H1 (cell line): Measurements from ENCODE around the gene ZFAND3. TPM values are rescaled to one million over a fixed set of nuclear protein-coding genes. Genes with fewer than 3 reads are reported as not detected.

Experiments used
- CTCF ChIA-PET: fragments of 300-600 bp; sonication (Branson Sonifier 250); formaldehyde crosslinking; loops from one replicate; lab custom pipeline; 2021; ENCODE audit not compliant: partially characterized antibody; lab: Charles Lee
- POLR2A ChIA-PET: fragments of 300-600 bp; sonication (Branson Sonifier 250); formaldehyde crosslinking; loops from one replicate; lab custom pipeline; 2021; ENCODE audit warnings: inconsistent platforms; ENCODE audit not compliant: partially characterized antibody; lab: Charles Lee
- DNase-seq, 2 experiments: peaks; one replicate each; pipeline versions ENCODE4 v3.0.0 to v3.0.0-alpha.2; 2010 to 2022; ENCODE audit warnings: low spot score in 2 of 2, low read depth in 1 of 2, mixed read lengths in 1 of 2
- FAIRE-seq: peaks from 2 replicates; lab custom pipeline; 2011; peaks lifted over from hg19 to GRCh38; lab: Jason Lieb, UNC
- H2AFZ ChIP-seq: 2 replicates; pipeline ENCODE4 v1.8.1; 2012; ENCODE audit warnings: low read length, inconsistent platforms
- H2AK5ac ChIP-seq: 2 replicates; pipeline ENCODE4 v1.6.1; 2013; ENCODE audit warnings: low read depth, low read length
- H2BK120ac ChIP-seq: replicated peaks from 2 replicates; pipeline ENCODE3; 2013; ENCODE audit warnings: low read depth, low read length, inconsistent platforms
- H2BK12ac ChIP-seq: 2 replicates; pipeline ENCODE4 v1.6.1; 2013; ENCODE audit warnings: low read depth, low read length
- H2BK15ac ChIP-seq: 2 replicates; pipeline ENCODE4 v1.6.1; 2013; ENCODE audit warnings: low read length
- H2BK20ac ChIP-seq: 2 replicates; pipeline ENCODE4 v1.6.1; 2013; ENCODE audit warnings: low read length
- H2BK5ac ChIP-seq: 2 replicates; pipeline ENCODE4 v1.6.1; 2013; ENCODE audit warnings: low read depth, low read length
- H3K14ac ChIP-seq: 2 replicates; pipeline ENCODE4 v1.6.1; 2013; ENCODE audit warnings: inconsistent platforms; ENCODE audit not compliant: insufficient read length
- H3K18ac ChIP-seq: 2 replicates; pipeline ENCODE4 v1.6.1; 2013; ENCODE audit warnings: low read length; ENCODE audit errors: extremely low read depth
- H3K23ac ChIP-seq: 2 replicates; pipeline ENCODE4 v1.6.1; 2013; ENCODE audit warnings: inconsistent platforms; ENCODE audit not compliant: insufficient read length
- H3K23me2 ChIP-seq: 2 replicates; pipeline ENCODE4 v1.6.1; 2013; ENCODE audit warnings: low read depth, low read length
- H3K27ac ChIP-seq: 2 replicates; pipeline ENCODE4 v1.6.1; 2011; ENCODE audit warnings: low read depth, low read length, inconsistent platforms
- H3K27me3 ChIP-seq, 4 experiments: replicated peaks in 1 of 4; 1 replicate in 1 of 4; 2 replicates in 3 of 4; pipeline versions ENCODE4 v1.6.1 to v1.8.1; 2011 to 2013; ENCODE audit warnings: low read length in 3 of 4, mild to moderate bottlenecking in 3 of 4, inconsistent platforms in 2 of 4, mixed read lengths in 2 of 4, moderate library complexity in 1 of 4; ENCODE audit not compliant: control insufficient read depth in 3 of 4, insufficient read depth in 3 of 4; ENCODE audit errors: extremely low read depth in 1 of 4
- H3K36me3 ChIP-seq, 4 experiments: 2 replicates each; pipeline versions ENCODE4 v1.6.1 to v1.8.1; 2011 to 2013; ENCODE audit warnings: mild to moderate bottlenecking in 4 of 4, low read length in 3 of 4, moderate library complexity in 2 of 4, control low read depth in 1 of 4, inconsistent platforms in 1 of 4; ENCODE audit not compliant: insufficient read depth in 4 of 4, control insufficient read depth in 2 of 4
- H3K4ac ChIP-seq: replicated peaks from 2 replicates; pipeline ENCODE3; 2013; ENCODE audit warnings: low read length, low read depth, mixed read lengths, inconsistent platforms; ENCODE audit not compliant: insufficient read length
- H3K4me1 ChIP-seq, 4 experiments: replicated peaks in 1 of 4; 1 replicate in 1 of 4; 2 replicates in 3 of 4; pipeline versions ENCODE4 v1.6.1 to v1.8.1; 2011 to 2013; ENCODE audit warnings: low read length in 3 of 4, inconsistent platforms in 2 of 4, mixed read lengths in 1 of 4; ENCODE audit not compliant: insufficient read depth in 4 of 4, control insufficient read depth in 3 of 4
- H3K4me2 ChIP-seq, 2 experiments: 2 replicates each; pipeline versions ENCODE4 v1.6.1 to v1.8.1; 2011 to 2013; ENCODE audit warnings: low read depth in 2 of 2, low read length in 2 of 2, control low read depth in 1 of 2, inconsistent platforms in 1 of 2, mild to moderate bottlenecking in 1 of 2; ENCODE audit not compliant: insufficient read depth in 1 of 2
- H3K4me3 ChIP-seq, 4 experiments: fragments of 200-600, 300-600 bp in 1 of 4; sonication (generic), shearing (Covaris generic), sonication (Bioruptor Twin) in 1 of 4; 2 replicates each; pipeline versions ENCODE4 v1.5.1 to v1.8.1; 2011 to 2016; ENCODE audit warnings: low read length in 4 of 4, low read depth in 3 of 4, control low read depth in 2 of 4, inconsistent platforms in 2 of 4, mild to moderate bottlenecking in 2 of 4, mixed read lengths in 1 of 4, moderate library complexity in 1 of 4; ENCODE audit not compliant: insufficient read depth in 2 of 4; ENCODE audit errors: extremely low read depth in 1 of 4
- H3K56ac ChIP-seq: replicated peaks from 2 replicates; pipeline ENCODE3; 2013; ENCODE audit warnings: low read depth, mild to moderate bottlenecking, mixed read lengths, low read length, inconsistent platforms; ENCODE audit not compliant: insufficient read length
- H3K79me1 ChIP-seq: 2 replicates; pipeline ENCODE4 v1.6.1; 2013; ENCODE audit warnings: low read depth, low read length, control low read depth
- H3K79me2 ChIP-seq, 2 experiments: 2 replicates each; pipeline versions ENCODE4 v1.6.1 to v1.8.1; 2012 to 2013; ENCODE audit warnings: low read length in 2 of 2, mild to moderate bottlenecking in 2 of 2, inconsistent platforms in 1 of 2; ENCODE audit not compliant: insufficient read depth in 2 of 2, control insufficient read depth in 1 of 2
- H3K9ac ChIP-seq, 4 experiments: replicated peaks in 1 of 4; 1 replicate in 1 of 4; 2 replicates in 3 of 4; pipeline versions ENCODE4 v1.6.1 to v1.8.1; 2011 to 2013; ENCODE audit warnings: low read depth in 3 of 4, low read length in 3 of 4, control low read depth in 2 of 4, mild to moderate bottlenecking in 2 of 4, moderate library complexity in 2 of 4, inconsistent platforms in 1 of 4; ENCODE audit errors: extremely low read depth in 1 of 4
- H3K9me3 ChIP-seq, 2 experiments: 2 replicates each; pipeline versions ENCODE4 v1.6.1 to v1.8.1; 2012 to 2013; ENCODE audit warnings: mild to moderate bottlenecking in 2 of 2, moderate library complexity in 2 of 2, control low read depth in 1 of 2, inconsistent platforms in 1 of 2, low read depth in 1 of 2, low read length in 1 of 2, mixed read lengths in 1 of 2; ENCODE audit not compliant: insufficient read depth in 2 of 2
- H4K20me1 ChIP-seq, 2 experiments: replicated peaks in 1 of 2; 2 replicates each; pipeline versions ENCODE3 to v1.8.1; 2011 to 2013; ENCODE audit warnings: inconsistent platforms in 2 of 2, low read length in 2 of 2, mild to moderate bottlenecking in 1 of 2; ENCODE audit not compliant: insufficient read depth in 2 of 2, control insufficient read depth in 1 of 2
- H4K5ac ChIP-seq: 2 replicates; pipeline ENCODE4 v1.6.1; 2013; ENCODE audit warnings: low read length, low read depth, mixed read lengths, inconsistent platforms; ENCODE audit not compliant: insufficient read length
- H4K8ac ChIP-seq: 2 replicates; pipeline ENCODE4 v1.8.0; 2013; ENCODE audit warnings: mild to moderate bottlenecking, moderate library complexity, low read length, inconsistent platforms; ENCODE audit not compliant: insufficient read depth; ENCODE audit errors: extremely low read depth
- H4K91ac ChIP-seq: replicated peaks from 2 replicates; pipeline ENCODE3; 2013; ENCODE audit warnings: low read length, mixed read lengths, inconsistent platforms; ENCODE audit not compliant: insufficient read length
- BACH1 ChIP-seq: IDR thresholded peaks from 2 replicates; pipeline ENCODE4 v1.6.1; 2012; ENCODE audit warnings: low read length, improper control_type of control experiment
- BCL11A ChIP-seq, 2 experiments: IDR thresholded peaks; one replicate each; pipeline ENCODE4 v1.6.1; 2011; ENCODE audit warnings: low read depth in 2 of 2, low read length in 2 of 2, mild to moderate bottlenecking in 2 of 2
- CBX8 ChIP-seq: fragments of 300-800, 300-1000 bp; sonication (generic); IDR thresholded peaks from 2 replicates; pipeline ENCODE4 v1.7.1; 2016; ENCODE audit warnings: low read depth, low read length, borderline replicate concordance
- EGR1 ChIP-seq: IDR thresholded peaks from 2 replicates; pipeline ENCODE4 v1.6.1; 2011; ENCODE audit warnings: low read depth, low read length, borderline replicate concordance
- GABPA ChIP-seq: IDR thresholded peaks from 2 replicates; pipeline ENCODE4 v1.6.1; 2011; ENCODE audit warnings: mild to moderate bottlenecking, low read length, moderate library complexity, borderline replicate concordance; ENCODE audit not compliant: insufficient read depth
- KDM1A ChIP-seq: fragments of 200-600, 300-600 bp; sonication (generic); IDR thresholded peaks from 2 replicates; pipeline ENCODE4 v1.7.1; 2016; ENCODE audit warnings: mild to moderate bottlenecking, low read length, borderline replicate concordance
- SIN3A ChIP-seq, 2 experiments: IDR thresholded peaks in 1 of 2; conservative IDR thresholded peaks in 1 of 2; 2 replicates each; pipeline ENCODE4 v1.6.1; 2011 to 2012; ENCODE audit warnings: low read length in 2 of 2, improper control_type of control experiment in 1 of 2, low read depth in 1 of 2, mild to moderate bottlenecking in 1 of 2
- SUZ12 ChIP-seq: fragments of 200-600 bp; sonication (generic); IDR thresholded peaks from 2 replicates; pipeline ENCODE4 v1.6.1; 2012; ENCODE audit warnings: mild to moderate bottlenecking, inconsistent platforms, low read length, moderate library complexity, mixed read lengths
- TAF1 ChIP-seq: IDR thresholded peaks from 2 replicates; pipeline ENCODE4 v1.6.1; 2011; ENCODE audit warnings: mild to moderate bottlenecking, low read depth, low read length
- TEAD4 ChIP-seq: IDR thresholded peaks from 2 replicates; pipeline ENCODE4 v1.6.1; 2012; ENCODE audit warnings: low read depth, low read length, inconsistent platforms, mixed read lengths
- polyA plus RNA-seq, 7 experiments: library from polyadenylated mRNA; depleted of rRNA in 3 of 7; stranded (reverse) in 5 of 7; unstranded in 2 of 7; fragments of >200 nt in 5 of 7; fragments of 200-250 nt in 2 of 7; gene quantifications; 1 replicate in 5 of 7; 2 replicates in 1 of 7; 4 replicates in 1 of 7; pipeline versions ENCODE4 v1.2.1 to v1.2.3, GENCODE V29; 2011 to 2013; ENCODE audit warnings: missing spikeins in 2 of 7, mixed read lengths in 2 of 7
- total RNA-seq: library from RNA; stranded (reverse); fragmentation: NEBNext Ultra II Directional; extraction: Animal tissue kit (Norgen Biotek cat#: 25700); gene quantifications from 2 replicates; pipeline ENCODE4 v1.2.1, GENCODE V29; 2021
- TF ChIP-seq, protein P1 (sequence below), 3 experiments: IDR thresholded peaks; 1 replicate in 2 of 3; 2 replicates in 1 of 3; pipeline versions ENCODE4 v1.5.1 to v1.6.1; 2011; ENCODE audit warnings: low read length in 3 of 3, mild to moderate bottlenecking in 3 of 3, inconsistent platforms in 2 of 3, low read depth in 1 of 3, moderate library complexity in 1 of 3; ENCODE audit not compliant: insufficient read depth in 1 of 3; ENCODE audit errors: control extremely low read depth in 1 of 3
- TF ChIP-seq, protein P2 (sequence below): IDR thresholded peaks from 2 replicates; pipeline ENCODE4 v1.6.1; 2011; ENCODE audit warnings: low read length, improper control_type of control experiment

Gene ZFAND3
- total and polyA plus RNA-seq, 2 of the 8 experiments (the other 6 are each of a cell fraction or from before 2014, with no cell fraction given) = 13.0 to 51.3 TPM

- H4K20me1 ChIP-seq = no peaks in the 10 kb centered on the region
- H3K4me3 ChIP-seq = no peak overlapping the region
- CTCF ChIA-PET = interaction anchor here (1.2 to 2.6 kb wide), 2 partner anchors 8 to 59 kb away, joined by 3 to 7 read pairs; no protein-coding TSS in a partner anchor
- H3K79me1 ChIP-seq = no peaks in the 10 kb centered on the region
- no peak overlapping the region for H3K18ac ChIP-seq
- H3K23ac ChIP-seq = no peak overlapping the region
- no peak overlapping the region for H3K14ac ChIP-seq
- no peak overlapping the region for H3K4me2 ChIP-seq
- no peak overlapping the region for H3K9ac ChIP-seq
- no peak overlapping the region for H2BK15ac ChIP-seq
- H3K36me3 ChIP-seq = no peaks in the 10 kb centered on the region
- no peaks in the 10 kb centered on the region for H3K27me3 ChIP-seq
- H3K4me1 ChIP-seq = no peaks in the 10 kb centered on the region
- no peaks in the 10 kb centered on the region for H3K23me2 ChIP-seq
- no peak overlapping the region for H3K56ac ChIP-seq
- no peak overlapping the region for H3K4ac ChIP-seq
- no peak overlapping the region for H2BK12ac ChIP-seq
- no peaks in the 10 kb centered on the region for H3K79me2 ChIP-seq
- DNase-seq (no peak), FAIRE-seq (no peak)
- no peaks in the 10 kb centered on the region for H3K9me3 ChIP-seq
- H3K27ac ChIP-seq = no peak overlapping the region
- H2AK5ac ChIP-seq = no peak overlapping the region
- no peak overlapping the region for H4K5ac ChIP-seq
- H4K8ac ChIP-seq = no peak overlapping the region
- H2BK5ac ChIP-seq = no peak overlapping the region
- no peak overlapping the region for H4K91ac ChIP-seq
- POLR2A ChIA-PET = no interaction called here
- no peak overlapping the region for H2AFZ ChIP-seq
- no peak overlapping the region for H2BK20ac ChIP-seq
- H2BK120ac ChIP-seq = no peak overlapping the region
- TF ChIP-seq TAF1 (no peak), EGR1 (no peak), SUZ12 (no peak), GABPA (no peak), KDM1A (no peak), BACH1 (no peak), BCL11A (IDR thresholded peaks at IDR 0.05; ENCODE audit: low read depth in 2 of 2, low read length in 2 of 2) (no peak), SIN3A (conservative IDR thresholded peaks at IDR 0.05 in 1 of 2, IDR thresholded peaks at IDR 0.05 in 1 of 2; ENCODE audit: low read depth in 1 of 2, low read length in 2 of 2) (no peak), CBX8 (no peak), TEAD4 (no peak)
- TF ChIP-seq, protein P1, sequence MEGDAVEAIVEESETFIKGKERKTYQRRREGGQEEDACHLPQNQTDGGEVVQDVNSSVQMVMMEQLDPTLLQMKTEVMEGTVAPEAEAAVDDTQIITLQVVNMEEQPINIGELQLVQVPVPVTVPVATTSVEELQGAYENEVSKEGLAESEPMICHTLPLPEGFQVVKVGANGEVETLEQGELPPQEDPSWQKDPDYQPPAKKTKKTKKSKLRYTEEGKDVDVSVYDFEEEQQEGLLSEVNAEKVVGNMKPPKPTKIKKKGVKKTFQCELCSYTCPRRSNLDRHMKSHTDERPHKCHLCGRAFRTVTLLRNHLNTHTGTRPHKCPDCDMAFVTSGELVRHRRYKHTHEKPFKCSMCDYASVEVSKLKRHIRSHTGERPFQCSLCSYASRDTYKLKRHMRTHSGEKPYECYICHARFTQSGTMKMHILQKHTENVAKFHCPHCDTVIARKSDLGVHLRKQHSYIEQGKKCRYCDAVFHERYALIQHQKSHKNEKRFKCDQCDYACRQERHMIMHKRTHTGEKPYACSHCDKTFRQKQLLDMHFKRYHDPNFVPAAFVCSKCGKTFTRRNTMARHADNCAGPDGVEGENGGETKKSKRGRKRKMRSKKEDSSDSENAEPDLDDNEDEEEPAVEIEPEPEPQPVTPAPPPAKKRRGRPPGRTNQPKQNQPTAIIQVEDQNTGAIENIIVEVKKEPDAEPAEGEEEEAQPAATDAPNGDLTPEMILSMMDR (IDR thresholded peaks at IDR 0.05; ENCODE audit: control extremely low read depth in 1 of 3, insufficient read depth in 1 of 3, low read depth in 1 of 3, low read length in 3 of 3) = no peak
- TF ChIP-seq, protein P2, sequence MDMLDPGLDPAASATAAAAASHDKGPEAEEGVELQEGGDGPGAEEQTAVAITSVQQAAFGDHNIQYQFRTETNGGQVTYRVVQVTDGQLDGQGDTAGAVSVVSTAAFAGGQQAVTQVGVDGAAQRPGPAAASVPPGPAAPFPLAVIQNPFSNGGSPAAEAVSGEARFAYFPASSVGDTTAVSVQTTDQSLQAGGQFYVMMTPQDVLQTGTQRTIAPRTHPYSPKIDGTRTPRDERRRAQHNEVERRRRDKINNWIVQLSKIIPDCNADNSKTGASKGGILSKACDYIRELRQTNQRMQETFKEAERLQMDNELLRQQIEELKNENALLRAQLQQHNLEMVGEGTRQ = no peak
These were observed 273.4 kb downstream of the ZFAND3 start for GRCh38 chr6:38092964-38093363.
